Activated CD4-positive, alpha-beta T cell treated with anti-CD3 and anti-CD28 coated beads, Interleukin-2, amount 10 ng/mL, durations not matched to agents 24 days and 14 days (primary cell): ENCODE results near the gene OSBPL1A. TPM values are rescaled to one million over a fixed set of nuclear protein-coding genes. Genes with fewer than 3 reads are reported as not detected.
A peak's percentile ranks its signal among the peaks of the same experiment; 100 is the strongest.

ENCODE experiments used
- DNase-seq: peaks from one replicate; pipeline ENCODE4 v3.0.0; 2022
- H3K27ac Mint-ChIP-seq: one replicate; pipeline ENCODE4 v1.8.0; 2022; ENCODE audit warnings: mild to moderate bottlenecking, mixed read lengths
- H3K27me3 Mint-ChIP-seq: one replicate; pipeline ENCODE4 v1.8.0; 2022; ENCODE audit warnings: mixed read lengths
- H3K36me3 Mint-ChIP-seq: one replicate; pipeline ENCODE4 v1.8.0; 2022; ENCODE audit warnings: low read depth, mild to moderate bottlenecking, mixed read lengths
- H3K4me1 Mint-ChIP-seq: one replicate; pipeline ENCODE4 v1.8.0; 2021; ENCODE audit warnings: mixed read lengths
- H3K4me3 Mint-ChIP-seq: one replicate; pipeline ENCODE4 v1.8.0; 2022; ENCODE audit warnings: mild to moderate bottlenecking, moderate library complexity, mixed read lengths
- H3K9me3 Mint-ChIP-seq: one replicate; pipeline ENCODE4 v1.8.0; 2021; ENCODE audit warnings: mixed read lengths
- intact Hi-C: fragments of 100-400 bp; cut with micrococcal nuclease; formaldehyde crosslinking; loops from one replicate; pipeline ENCODE4 v1.15.1; 2023
- total RNA-seq: library from RNA; stranded (reverse); gene quantifications from 2 replicates; pipeline ENCODE4 v1.2.3, GENCODE V29; 2022

Gene OSBPL1A
- total RNA-seq, 1 donor from 2014 or later: 3.5 TPM

DNA sequence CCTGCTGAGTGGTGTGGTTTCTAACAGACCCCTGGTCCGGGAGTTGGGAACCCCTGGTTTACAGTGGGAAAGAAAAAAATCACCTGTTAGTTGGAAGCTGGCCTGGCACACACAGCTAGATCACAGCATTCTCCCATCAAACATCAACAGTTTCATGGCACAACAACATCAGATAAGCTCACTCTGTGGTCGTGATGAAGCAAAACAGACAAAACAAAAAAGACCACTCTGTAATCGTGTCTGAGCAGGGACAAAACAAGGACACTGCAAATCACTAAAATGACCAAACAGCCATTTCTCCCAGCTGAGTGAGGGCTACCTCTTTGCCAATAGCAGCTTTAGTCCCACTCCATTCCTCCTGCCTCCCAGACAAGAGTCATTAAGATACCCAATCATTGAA lies 19.9 kb upstream of the OSBPL1A start:
- Mint-ChIP-seq H3K27me3 (peaks cover 32% of the 10 kb centered on the region), H3K27ac (no peak overlapping the region), H3K9me3 (peaks cover 11% of the 10 kb centered on the region), H3K4me3 (no peak overlapping the region), H3K36me3 (peaks cover 1% of the 10 kb centered on the region), H3K4me1 (peaks cover 19% of the 10 kb centered on the region)
- no peak for DNase-seq
- intact Hi-C loops: loop anchor here (10.0 kb wide), 1 partner anchor 363 kb away; no protein-coding TSS in a partner anchor

DNA sequence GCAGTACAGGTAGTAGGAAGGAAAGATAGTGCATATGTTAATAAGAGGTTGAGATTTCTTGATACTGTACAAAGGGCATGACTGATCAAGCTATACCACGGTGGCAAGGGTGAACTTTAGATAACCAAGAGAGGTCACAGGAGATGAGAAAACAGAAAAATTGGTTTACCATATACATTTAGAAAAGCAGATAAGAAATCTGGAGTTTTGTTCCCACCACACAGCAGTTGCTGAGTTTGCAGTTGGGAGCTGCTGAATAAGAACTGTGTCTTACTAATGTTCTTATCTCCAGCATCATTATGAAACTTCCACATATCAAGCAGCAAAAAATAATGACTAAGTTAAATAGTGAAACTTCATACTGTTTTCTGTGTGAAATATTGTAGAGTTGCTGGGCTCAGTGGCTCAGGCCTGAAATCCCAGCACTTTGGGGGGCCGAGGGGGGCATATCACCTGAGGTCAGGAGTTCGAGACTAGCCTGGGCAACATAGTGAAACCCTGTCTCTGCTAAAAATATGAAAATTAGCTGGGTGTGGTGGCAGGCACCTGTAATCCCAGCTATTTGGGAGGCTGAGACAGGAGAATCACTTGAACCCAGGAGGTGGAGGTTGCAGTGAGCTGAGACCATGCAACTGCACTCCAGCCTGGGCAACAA lies 16.9 kb upstream of the OSBPL1A start:
- H3K9me3 Mint-ChIP-seq: peaks cover 23% of the 10 kb centered on the region
- H3K4me3 Mint-ChIP-seq: no peak overlapping the region
- H3K36me3 Mint-ChIP-seq: peaks cover 2% of the 10 kb centered on the region
- peaks cover 24% of the 10 kb centered on the region for H3K27me3 Mint-ChIP-seq
- intact Hi-C loops: loop anchor here (1.0 to 10.0 kb wide), 5 partner anchors 42 to 360 kb away; no protein-coding TSS in a partner anchor
- peak overlapping the region; percentile 17 for H3K27ac Mint-ChIP-seq
- peaks cover 21% of the 10 kb centered on the region for H3K4me1 Mint-ChIP-seq
- no peak for DNase-seq

- no peak for DNase-seq
- Mint-ChIP-seq H3K9me3 (peaks cover 29% of the 10 kb centered on the region), H3K4me3 (no peak overlapping the region), H3K27me3 (peaks cover 30% of the 10 kb centered on the region), H3K4me1 (peaks cover 21% of the 10 kb centered on the region), H3K27ac (no peak overlapping the region), H3K36me3 (peaks cover 2% of the 10 kb centered on the region)
- intact Hi-C loops: loop anchor here (2.0 to 10.0 kb wide), 4 partner anchors 16 to 358 kb away; partner anchors contain the start of gene OSBPL1A
Measured at GRCh38 chr18:24413148-24413547, 15.5 kb upstream of the OSBPL1A start.

- Mint-ChIP-seq H3K4me1 (peaks cover 11% of the 10 kb centered on the region), H3K9me3 (peaks cover 27% of the 10 kb centered on the region), H3K27me3 (peaks cover 52% of the 10 kb centered on the region), H3K36me3 (peaks cover 2% of the 10 kb centered on the region), H3K27ac (no peak overlapping the region), H3K4me3 (no peak overlapping the region)
- intact Hi-C loops: no loop called here
- no peak for DNase-seq
Measured at GRCh38 chr18:24408496-24408895, 10.9 kb upstream of the OSBPL1A start.

GRCh38 chr18:24404591-24404990 lies 7.0 kb upstream of the OSBPL1A start:
- Mint-ChIP-seq H3K9me3 (peaks cover 5% of the 10 kb centered on the region), H3K36me3 (no peaks in the 10 kb centered on the region), H3K27me3 (peaks cover 46% of the 10 kb centered on the region), H3K27ac (no peak overlapping the region), H3K4me1 (peaks cover 8% of the 10 kb centered on the region), H3K4me3 (no peak overlapping the region)
- intact Hi-C loops: no loop called here
- DNase-seq: no peak

DNA sequence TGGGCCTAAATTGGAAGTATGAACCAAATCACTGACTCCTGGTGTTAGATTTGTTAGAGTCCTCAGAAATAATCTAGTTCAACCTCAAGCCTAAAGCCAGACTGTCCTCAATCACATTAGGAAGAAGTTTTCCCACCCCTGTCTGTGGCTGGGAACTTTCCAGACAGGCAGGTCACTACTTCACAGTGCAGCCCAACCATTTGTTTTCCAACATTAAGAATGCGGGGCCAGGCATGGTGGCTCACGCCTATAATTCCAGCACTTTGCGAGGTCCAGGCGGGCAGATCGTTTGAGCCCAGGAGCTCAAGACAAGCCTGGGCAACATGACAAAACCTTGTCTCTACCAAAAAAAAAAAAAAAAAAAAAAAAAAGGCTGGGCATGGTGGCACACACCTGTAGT lies 5.5 kb upstream of the OSBPL1A start:
- Mint-ChIP-seq H3K36me3 (no peaks in the 10 kb centered on the region), H3K4me3 (no peak overlapping the region), H3K27ac (no peak overlapping the region), H3K27me3 (peaks cover 41% of the 10 kb centered on the region), H3K9me3 (no peaks in the 10 kb centered on the region), H3K4me1 (peaks cover 9% of the 10 kb centered on the region)
- intact Hi-C loops: no loop called here
- no peak for DNase-seq

DNA sequence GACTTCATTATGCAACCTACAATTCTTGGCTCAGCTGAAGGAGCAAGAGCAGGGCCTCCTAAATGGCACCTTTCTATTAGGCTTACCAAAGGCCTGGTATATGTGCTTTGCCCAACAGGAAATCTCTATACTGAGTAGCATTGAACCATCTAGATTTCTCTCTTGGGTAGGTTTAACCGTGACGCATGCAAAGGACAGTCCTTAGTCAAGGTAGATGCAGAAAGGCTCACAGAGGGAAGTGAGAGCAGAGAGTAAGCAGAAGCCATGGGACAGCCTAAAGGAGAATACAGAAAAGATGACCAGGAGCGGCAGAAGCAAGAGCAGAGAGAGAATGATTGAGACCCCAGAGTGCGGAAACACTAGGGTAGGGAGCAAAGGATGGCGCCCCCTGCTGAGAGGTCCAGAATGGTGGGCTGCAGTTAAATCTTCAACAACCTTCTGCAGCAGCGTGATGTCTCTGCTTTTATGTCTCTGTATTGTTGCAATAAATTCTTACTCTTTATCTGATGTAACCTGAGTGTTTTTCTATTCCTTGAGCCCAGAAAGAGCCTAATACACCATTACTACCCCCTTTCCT lies 4.7 kb upstream of the OSBPL1A start:
- DNase-seq: no peak

DNA sequence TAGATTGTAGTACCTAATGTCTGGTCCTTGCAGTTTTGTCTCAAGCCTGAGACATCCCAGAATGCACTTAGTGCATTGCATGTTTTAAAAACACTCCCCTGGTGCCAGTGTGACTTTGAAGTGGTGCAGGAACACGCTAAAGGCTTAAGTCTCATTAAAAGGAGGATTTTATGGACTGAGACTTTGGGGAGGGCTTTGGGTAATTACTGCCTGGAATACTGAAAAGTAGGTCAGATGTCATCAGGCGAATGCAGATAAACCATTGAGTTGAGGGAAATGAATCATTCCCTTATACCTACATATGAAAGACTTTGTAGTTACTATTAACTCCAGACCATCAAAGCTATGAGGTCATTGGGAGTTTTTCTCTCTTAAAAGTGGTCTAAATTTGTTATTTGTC lies 3.0 kb upstream of the OSBPL1A start:
- Mint-ChIP-seq H3K4me3 (no peak overlapping the region), H3K9me3 (no peaks in the 10 kb centered on the region), H3K27me3 (peaks cover 30% of the 10 kb centered on the region), H3K27ac (no peak overlapping the region), H3K36me3 (no peaks in the 10 kb centered on the region), H3K4me1 (peaks cover 17% of the 10 kb centered on the region)
- DNase-seq: no peak
- intact Hi-C loops: no loop called here

More for the DNA sequence above, 4.7 kb upstream of the OSBPL1A start:
- Mint-ChIP-seq H3K9me3 (no peaks in the 10 kb centered on the region), H3K4me3 (no peak overlapping the region), H3K27me3 (peaks cover 38% of the 10 kb centered on the region), H3K27ac (no peak overlapping the region), H3K4me1 (peaks cover 12% of the 10 kb centered on the region), H3K36me3 (no peaks in the 10 kb centered on the region)
- intact Hi-C loops: no loop called here

DNA sequence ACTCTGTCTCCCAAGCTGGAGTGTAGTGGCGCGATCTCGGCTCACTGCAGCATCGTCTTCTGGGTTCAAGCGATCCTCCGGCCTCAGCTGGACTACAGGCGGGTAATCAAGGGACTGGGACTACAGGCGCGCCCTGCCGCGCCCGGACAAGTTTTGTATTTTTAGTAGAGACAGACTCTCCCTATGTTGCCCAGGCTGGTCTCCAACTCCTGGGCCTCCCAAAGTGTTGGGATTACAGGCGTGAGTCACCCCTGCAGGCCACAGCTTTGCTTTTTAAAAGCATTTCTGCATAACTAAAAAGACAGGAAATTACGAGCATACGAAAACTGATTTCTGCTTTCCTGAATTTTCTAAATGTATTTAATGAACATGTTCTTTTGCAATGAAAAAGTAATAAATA lies 916 bp upstream of the OSBPL1A start:
- Mint-ChIP-seq H3K27me3 (peaks cover 27% of the 10 kb centered on the region), H3K4me3 (peak overlapping the region; percentile 77), H3K9me3 (no peaks in the 10 kb centered on the region), H3K36me3 (no peaks in the 10 kb centered on the region), H3K4me1 (peaks cover 19% of the 10 kb centered on the region), H3K27ac (no peak overlapping the region)
- no peak for DNase-seq
- intact Hi-C loops: no loop called here

DNA sequence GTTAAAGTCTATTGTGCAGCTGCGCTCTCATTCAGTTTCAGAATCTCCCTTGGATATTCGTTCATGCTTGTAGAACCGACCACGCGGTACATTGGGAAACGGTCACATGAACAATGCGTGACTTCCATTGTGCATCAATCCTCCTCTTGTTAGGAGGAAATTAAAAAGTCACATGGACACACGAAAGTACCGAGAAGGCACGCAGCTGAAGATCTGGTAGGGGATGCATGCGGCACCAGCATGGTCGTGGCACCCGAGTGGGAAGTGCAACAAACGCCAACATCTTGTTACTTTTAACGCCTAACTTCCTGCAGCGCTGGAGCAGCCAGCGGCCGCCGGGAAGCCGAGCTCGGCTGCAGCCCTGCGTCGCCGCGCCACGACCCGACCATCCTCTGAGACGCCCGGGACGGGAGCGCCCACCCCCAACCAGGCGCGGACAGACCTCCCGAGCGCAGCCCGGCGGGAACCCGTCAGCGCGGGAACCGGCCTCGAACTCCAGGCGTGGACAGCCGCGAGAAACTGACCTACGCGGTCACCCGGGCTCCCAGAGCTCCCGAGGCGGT lies 412 bp downstream of the OSBPL1A start:
- H3K4me1 Mint-ChIP-seq: peaks cover 19% of the 10 kb centered on the region
- no peaks in the 10 kb centered on the region for H3K36me3 Mint-ChIP-seq
- H3K27ac Mint-ChIP-seq: peak overlapping the region; percentile 39
- intact Hi-C loops: loop anchor here (1.0 to 2.0 kb wide), 2 partner anchors 16 to 28 kb away; no protein-coding TSS in a partner anchor
- no peaks in the 10 kb centered on the region for H3K9me3 Mint-ChIP-seq
- H3K4me3 Mint-ChIP-seq: peak overlapping the region; percentile 77
- peaks cover 27% of the 10 kb centered on the region for H3K27me3 Mint-ChIP-seq
- DNase-seq: no peak

- intact Hi-C loops: loop anchor here (2.0 kb wide), 1 partner anchor 17 kb away; no protein-coding TSS in a partner anchor
- Mint-ChIP-seq H3K9me3 (no peaks in the 10 kb centered on the region), H3K27me3 (peaks cover 26% of the 10 kb centered on the region), H3K36me3 (no peaks in the 10 kb centered on the region), H3K4me3 (no peak overlapping the region), H3K27ac (no peak overlapping the region), H3K4me1 (peaks cover 18% of the 10 kb centered on the region)
- no peak for DNase-seq
Measured at GRCh38 chr18:24396082-24396633, 1.5 kb downstream of the OSBPL1A start.

DNA sequence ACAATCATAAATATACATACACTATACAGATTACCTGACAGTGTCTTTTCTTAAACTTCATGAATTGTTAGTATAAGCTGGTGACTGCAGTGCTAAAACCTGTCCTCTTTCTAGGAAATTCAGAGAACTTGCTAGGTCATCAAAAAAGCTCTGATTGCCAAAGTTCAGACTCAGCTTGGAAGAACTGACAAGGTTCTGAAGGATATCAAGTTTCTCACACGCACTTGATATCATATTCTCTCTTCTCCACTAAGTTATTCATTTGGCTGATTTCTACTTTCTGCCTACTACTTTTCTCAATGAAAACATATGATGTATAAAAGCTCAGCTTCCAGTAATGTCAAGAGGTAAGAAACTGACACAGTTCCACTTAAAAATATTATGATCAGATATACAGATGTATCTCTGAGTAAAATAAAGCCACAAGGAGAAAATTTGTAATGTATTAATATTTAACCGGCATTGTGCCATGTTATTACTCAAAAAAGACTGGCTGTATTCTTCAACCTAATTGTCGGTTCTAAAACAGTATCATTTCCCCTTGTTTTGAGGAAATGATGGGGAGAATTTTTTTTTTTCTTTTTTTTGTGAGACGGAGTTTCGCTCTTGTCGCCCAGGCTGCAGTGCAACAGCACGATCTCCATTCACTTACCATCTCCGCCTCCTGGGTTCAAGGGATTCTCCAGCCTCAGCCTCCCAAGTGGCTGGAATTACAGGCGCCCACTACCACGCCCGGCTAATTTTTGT lies 2.4 kb downstream of the OSBPL1A start:
- peaks cover 11% of the 10 kb centered on the region for H3K4me1 Mint-ChIP-seq
- no peaks in the 10 kb centered on the region for H3K36me3 Mint-ChIP-seq
- DNase-seq: no peak
- peaks cover 23% of the 10 kb centered on the region for H3K27me3 Mint-ChIP-seq
- H3K27ac Mint-ChIP-seq: no peak overlapping the region
- no peak overlapping the region for H3K4me3 Mint-ChIP-seq
- intact Hi-C loops: no loop called here
- H3K9me3 Mint-ChIP-seq: no peaks in the 10 kb centered on the region

- H3K27ac Mint-ChIP-seq: no peak overlapping the region
- intact Hi-C loops: no loop called here
- peaks cover 4% of the 10 kb centered on the region for H3K27me3 Mint-ChIP-seq
- H3K4me1 Mint-ChIP-seq: no peaks in the 10 kb centered on the region
- H3K9me3 Mint-ChIP-seq: no peaks in the 10 kb centered on the region
- no peak overlapping the region for H3K4me3 Mint-ChIP-seq
- H3K36me3 Mint-ChIP-seq: no peaks in the 10 kb centered on the region
- no peak for DNase-seq
Measured at GRCh38 chr18:24388957-24389356, 8.7 kb downstream of the OSBPL1A start.
